ENCODE results near the gene ACAD11.

The ACAD11 gene

GRCh38 chr3:132550579-132551305 is 108.9 kb downstream of the ACAD11 start:
- DNase-seq: no peak

DNA sequence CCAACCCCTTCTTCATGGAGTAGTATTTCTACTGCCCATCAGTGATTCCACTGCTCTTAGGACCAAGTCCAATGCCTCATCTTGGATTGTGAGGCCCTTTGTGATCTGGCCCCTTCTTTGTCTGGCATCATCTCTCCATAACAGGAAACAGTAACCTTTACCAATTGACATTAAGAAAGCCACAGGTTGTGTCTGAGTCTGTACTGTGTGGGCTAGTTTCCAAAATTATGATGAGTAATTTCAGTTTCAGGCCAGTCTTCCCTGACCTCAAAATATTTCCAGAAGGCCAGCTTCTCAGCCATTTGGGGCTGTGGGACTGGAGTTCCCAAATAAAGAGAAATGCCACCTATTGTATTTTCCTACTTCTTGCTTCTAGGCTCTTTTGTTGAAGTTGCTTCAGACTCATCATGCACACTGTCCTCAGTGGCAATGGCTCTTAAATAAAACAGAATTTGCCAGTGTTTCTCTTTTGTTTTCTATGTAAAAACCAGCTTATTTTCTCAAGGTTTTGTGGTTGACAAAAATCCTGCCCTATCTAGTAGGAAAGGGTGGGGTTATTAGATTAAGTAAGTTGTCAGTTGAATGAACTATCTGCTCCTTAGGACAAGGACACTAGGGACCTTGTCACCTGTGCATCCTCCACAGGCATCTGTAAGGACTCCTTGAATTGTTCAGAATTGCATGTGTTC is 109.6 kb downstream of the ACAD11 start:
- no peak for DNase-seq

GRCh38 chr3:132549169-132549568 is 110.4 kb downstream of the ACAD11 start:
- no peak for DNase-seq

DNA sequence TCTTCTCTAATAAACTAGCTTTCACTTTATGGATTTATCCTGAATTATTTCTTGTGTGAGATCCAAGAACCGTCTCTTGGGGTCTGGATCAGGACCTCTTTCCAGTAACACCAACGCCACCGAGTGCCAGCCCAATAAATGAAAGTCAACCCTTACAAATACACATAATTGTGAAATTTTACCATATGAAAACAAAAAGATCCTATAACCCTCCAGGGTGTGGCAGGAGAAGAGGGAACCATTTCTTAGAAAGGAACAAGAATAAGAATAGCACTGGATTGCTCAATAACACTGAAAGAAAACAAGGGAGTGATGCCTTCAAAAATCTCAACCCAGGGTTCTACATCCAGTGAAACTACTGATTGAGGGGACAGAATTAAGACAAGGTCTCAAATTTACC is 114.1 kb downstream of the ACAD11 start:
- DNase-seq: no peak

- DNase-seq: no peak
Observed at GRCh38 chr3:132544130-132544529, 115.5 kb downstream of the ACAD11 start.

GRCh38 chr3:132543011-132543739 is 116.4 kb downstream of the ACAD11 start:
- no peak for DNase-seq

- DNase-seq: no peak
Observed at GRCh38 chr3:132542577-132542976, 117.0 kb downstream of the ACAD11 start.

GRCh38 chr3:132539681-132540080 is 119.9 kb downstream of the ACAD11 start:
- no peak for DNase-seq

GRCh38 chr3:132538072-132538471 is 121.5 kb downstream of the ACAD11 start:
- DNase-seq: no peak

DNA sequence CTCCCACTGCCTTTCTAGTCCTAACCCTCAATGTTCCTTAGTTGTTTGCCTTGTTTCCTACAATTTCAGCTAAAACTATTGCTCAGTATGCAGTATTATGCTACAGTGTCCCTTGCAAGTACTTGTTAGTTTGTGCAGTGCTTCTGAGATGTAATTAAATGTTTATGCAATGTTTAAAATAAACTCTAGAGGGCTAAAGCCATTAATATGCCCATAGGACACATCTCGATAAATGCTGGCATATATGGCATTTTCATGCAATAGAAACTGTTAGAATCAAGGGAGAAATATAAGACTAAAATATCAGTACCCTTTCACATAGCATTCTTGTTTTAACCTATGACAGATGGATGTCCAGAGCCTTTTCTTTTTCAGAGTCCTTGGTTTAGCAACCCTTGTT is 122.3 kb downstream of the ACAD11 start:
- DNase-seq: no peak

DNA sequence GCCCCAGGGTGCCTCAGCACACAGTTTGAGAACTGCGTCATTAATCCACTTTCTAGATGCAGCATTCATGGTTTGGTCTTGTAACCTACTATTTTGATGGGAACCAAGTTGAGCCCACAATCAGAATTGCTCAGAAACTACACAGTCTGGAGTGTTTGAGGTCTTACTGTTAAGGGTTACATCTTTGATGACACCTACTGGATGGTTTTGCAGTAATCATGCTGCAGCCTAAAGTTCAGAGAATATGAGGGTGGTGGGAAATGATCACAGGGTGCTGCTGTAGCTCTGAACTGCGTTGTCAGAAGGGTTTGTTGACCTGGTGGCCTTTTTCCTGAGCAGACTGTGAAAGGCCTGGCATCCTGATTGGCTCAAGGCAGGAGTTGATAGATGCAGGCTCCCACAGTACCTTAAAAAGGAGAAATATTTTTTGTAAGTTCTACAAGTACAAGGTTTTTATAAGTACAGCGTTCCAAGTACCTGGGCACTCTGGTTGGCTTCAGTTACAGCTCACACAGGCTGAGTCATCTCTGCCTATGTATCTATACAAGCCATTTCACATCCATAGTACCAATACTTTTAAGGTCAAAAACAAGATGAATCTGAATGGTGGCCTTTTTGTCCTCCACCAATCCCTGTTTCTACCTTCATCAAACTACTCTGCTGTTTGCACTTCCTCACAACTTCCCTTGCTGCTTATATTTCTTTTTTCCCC is 123.0 kb downstream of the ACAD11 start:
- DNase-seq: no peak

- DNase-seq: no peak
Observed at GRCh38 chr3:132535575-132536441, 123.8 kb downstream of the ACAD11 start.

DNA sequence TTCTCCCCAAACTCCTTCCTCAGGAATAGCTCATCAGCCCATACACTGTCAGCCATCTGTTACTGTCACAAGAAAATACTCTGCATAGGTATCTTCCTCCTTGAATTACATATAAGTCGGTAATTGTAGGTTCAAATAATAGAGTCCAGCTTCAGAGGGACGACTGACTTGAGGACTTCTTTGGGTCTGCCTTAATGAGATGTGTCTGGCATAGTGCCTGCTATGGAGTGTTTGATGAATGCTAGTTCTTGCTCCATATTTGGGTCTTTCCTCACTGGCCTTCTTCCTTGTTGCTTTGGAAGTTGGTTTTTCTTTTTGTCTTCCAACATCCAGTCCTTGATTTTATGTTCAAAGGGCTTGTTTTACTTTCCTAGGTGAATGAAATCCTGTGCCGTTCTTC is 129.0 kb downstream of the ACAD11 start:
- no peak for DNase-seq

DNA sequence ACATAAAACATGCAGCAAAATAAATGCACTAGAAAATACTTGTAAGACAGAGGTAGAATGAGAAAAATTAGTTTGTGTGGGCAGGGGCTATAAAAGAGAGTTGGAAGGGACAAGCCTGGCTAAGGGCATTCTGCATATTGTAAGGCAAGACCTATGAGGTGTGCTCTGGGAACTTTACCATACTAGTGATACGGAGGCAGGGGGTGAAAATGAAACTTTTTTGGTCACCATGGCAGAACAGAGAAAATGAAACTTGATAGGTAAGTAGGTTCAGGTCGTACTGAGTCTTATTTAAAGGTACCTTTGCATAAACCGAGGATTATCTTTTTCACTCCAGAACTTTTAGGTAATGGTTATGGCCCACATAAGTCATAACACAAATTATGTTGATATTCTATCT is 137.3 kb downstream of the ACAD11 start:
- DNase-seq: no peak

DNA sequence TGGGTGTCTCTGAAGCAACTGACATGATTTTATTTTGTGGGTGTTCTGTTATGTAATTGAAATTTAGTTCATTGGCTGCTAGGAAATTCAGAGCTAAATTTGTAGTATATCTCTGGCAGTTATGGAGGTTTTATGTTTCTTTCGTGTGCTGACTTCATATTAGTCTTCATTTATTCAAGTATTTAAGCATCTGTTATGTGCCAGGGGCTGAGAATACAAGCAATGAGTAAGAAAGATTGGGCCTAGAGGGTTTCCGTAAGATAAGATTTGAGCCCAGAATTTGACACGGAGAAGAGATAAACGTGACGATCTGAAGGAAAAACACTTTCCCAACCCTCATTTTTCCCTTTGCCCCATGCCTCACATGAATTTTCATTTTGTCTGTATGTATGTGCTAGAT is 137.7 kb downstream of the ACAD11 start:
- no peak for DNase-seq

DNA sequence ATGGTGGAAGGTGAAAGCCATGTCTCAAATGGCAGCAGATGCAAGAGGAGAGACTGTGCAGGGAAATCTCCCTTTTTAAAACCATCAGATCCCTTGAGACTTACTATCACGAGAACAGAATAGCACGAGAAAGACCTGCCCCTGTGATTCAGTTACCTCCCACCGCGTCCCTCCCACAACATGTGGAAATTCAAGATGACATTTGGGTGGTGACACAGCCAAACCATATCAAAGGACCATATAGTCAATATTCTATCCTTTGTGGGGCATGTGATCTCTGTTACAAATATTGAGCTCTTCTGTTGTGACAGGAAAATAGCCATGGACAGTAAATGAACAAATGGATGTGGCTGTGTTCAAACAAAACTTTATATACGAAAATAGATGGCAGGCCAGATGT is 139.7 kb downstream of the ACAD11 start:
- no peak for DNase-seq

- no peak for DNase-seq
Observed at GRCh38 chr3:132517311-132517710, 142.3 kb downstream of the ACAD11 start.

DNA sequence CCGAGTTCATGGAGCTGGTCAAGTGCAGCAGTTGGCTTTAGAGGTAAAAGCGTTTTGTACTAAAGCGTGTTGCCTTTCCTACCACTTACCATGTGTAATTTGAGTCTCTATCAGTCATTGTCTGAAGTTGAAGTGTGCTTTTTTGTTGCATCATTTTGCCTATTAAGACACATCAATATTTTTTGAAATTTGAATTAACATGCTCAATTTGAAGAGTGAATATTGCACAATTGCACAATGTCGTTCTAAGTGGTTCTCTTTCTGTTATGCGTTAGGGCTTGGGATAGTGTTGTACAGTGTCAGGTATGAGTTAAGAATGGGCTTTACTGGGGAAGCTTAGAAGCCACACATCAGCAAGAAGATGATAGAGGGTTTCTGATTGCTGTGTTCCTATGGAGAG is 146.6 kb downstream of the ACAD11 start:
- no peak for DNase-seq

DNA sequence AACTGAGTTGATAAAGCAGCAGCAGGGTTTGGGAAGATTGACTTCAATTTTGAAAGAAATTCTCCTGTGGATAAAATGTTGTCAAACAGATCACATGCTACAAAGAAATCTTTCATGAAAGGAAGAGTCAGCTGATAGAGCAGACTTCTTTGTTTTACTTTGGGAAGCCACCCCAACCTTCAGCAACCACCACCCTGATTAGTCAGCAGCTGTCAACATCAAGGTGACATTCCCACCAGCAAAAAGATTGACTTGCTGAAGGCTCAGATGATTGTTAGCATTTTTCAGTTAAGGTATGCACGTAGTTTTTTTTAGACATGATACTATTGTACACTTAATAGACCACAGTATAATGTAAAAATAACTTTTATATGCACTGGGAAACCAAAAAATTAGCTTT is 150.1 kb downstream of the ACAD11 start:
- DNase-seq: no peak

GRCh38 chr3:132509096-132509495 is 150.5 kb downstream of the ACAD11 start:
- no peak for DNase-seq
